WTC11 (cell line): ENCODE measurements around the gene MMS19. TPM values are rescaled to one million over a fixed set of nuclear protein-coding genes. Genes with fewer than 3 reads are reported as not detected.

Source experiments
- ATAC-seq: fragments of 200-7000 bp; cut with Tn5 transposase; 2 replicates; pipeline ENCODE4 v1.10.0; 2021; ENCODE audit warnings: mild to moderate bottlenecking, moderate library complexity
- CTCF ChIA-PET: fragments of 300-600 bp; sonication (Branson Sonifier 250); formaldehyde crosslinking; loops from one replicate; lab custom pipeline; 2021; ENCODE audit warnings: antibody characterized with exemption; lab: Charles Lee
- POLR2A ChIA-PET: fragments of 350-600 bp; sonication (Branson Sonifier 250); formaldehyde crosslinking; loops from one replicate; lab custom pipeline; 2021; ENCODE audit warnings: antibody characterized with exemption; lab: Charles Lee
- DNase-seq: peaks from one replicate; pipeline ENCODE4 v3.0.0; 2021; ENCODE audit warnings: low spot score
- H3K27ac Mint-ChIP-seq: 2 replicates; pipeline ENCODE4 v1.8.0; 2021; ENCODE audit warnings: mixed read lengths
- H3K27me3 Mint-ChIP-seq: 2 replicates; pipeline ENCODE4 v1.8.0; 2021; ENCODE audit warnings: low read depth, mild to moderate bottlenecking, moderate library complexity, mixed read lengths
- H3K36me3 Mint-ChIP-seq: 2 replicates; pipeline ENCODE4 v1.8.0; 2021; ENCODE audit warnings: mixed read lengths
- H3K4me1 Mint-ChIP-seq: 2 replicates; pipeline ENCODE4 v1.8.0; 2022; ENCODE audit warnings: mixed read lengths
- H3K4me3 Mint-ChIP-seq: 2 replicates; pipeline ENCODE4 v1.8.0; 2021; ENCODE audit warnings: mild to moderate bottlenecking, moderate library complexity, mixed read lengths
- H3K9me3 Mint-ChIP-seq: 2 replicates; pipeline ENCODE4 v1.8.0; 2021; ENCODE audit warnings: mixed read lengths
- CBFB ChIP-seq: sonication (generic); formaldehyde crosslinking; IDR thresholded peaks from 2 replicates; pipeline ENCODE4 v1.8.1; 2022; ENCODE audit warnings: mild to moderate bottlenecking, low read depth, missing genetic modification reagents
- ELF4 ChIP-seq: sonication (generic); formaldehyde crosslinking; IDR thresholded peaks from 2 replicates; pipeline ENCODE4 v1.8.1; 2022; ENCODE audit warnings: low read depth, mild to moderate bottlenecking, moderate library complexity, missing genetic modification reagents
- FOXJ3 ChIP-seq: sonication (generic); formaldehyde crosslinking; IDR thresholded peaks from 2 replicates; pipeline ENCODE4 v1.9.0; 2021; ENCODE audit warnings: missing genetic modification reagents, mild to moderate bottlenecking, borderline replicate concordance
- FOXP1 ChIP-seq: sonication (generic); formaldehyde crosslinking; IDR thresholded peaks from 2 replicates; pipeline ENCODE4 v1.8.0; 2022; ENCODE audit warnings: missing genetic modification reagents, mild to moderate bottlenecking, moderate library complexity, borderline replicate concordance
- PRRX2 ChIP-seq: fragments of 250-450 bp; sonication (Bioruptor Pico); IDR thresholded peaks from 2 replicates; pipeline ENCODE4 v1.8.0; 2021; ENCODE audit warnings: mild to moderate bottlenecking
- ZNF121 ChIP-seq: sonication (generic); formaldehyde crosslinking; IDR thresholded peaks from 2 replicates; pipeline ENCODE4 v1.8.0; 2023; ENCODE audit warnings: missing genetic modification reagents
- ZNF138 ChIP-seq: sonication (generic); formaldehyde crosslinking; conservative IDR thresholded peaks from 2 replicates; pipeline ENCODE4 v1.8.1; 2022; ENCODE audit warnings: mild to moderate bottlenecking, moderate library complexity, missing genetic modification reagents
- total RNA-seq: library from RNA; stranded (reverse); gene quantifications from 3 replicates; pipeline ENCODE4 v1.2.3, GENCODE V29; 2021
- TF ChIP-seq, protein P1 (sequence below): sonication (generic); formaldehyde crosslinking; IDR thresholded peaks from 2 replicates; pipeline ENCODE4 v1.8.1; 2023; ENCODE audit warnings: mild to moderate bottlenecking, missing genetic modification reagents, moderate library complexity
- TF ChIP-seq, protein P2 (sequence below): sonication (generic); formaldehyde crosslinking; IDR thresholded peaks from 2 replicates; pipeline ENCODE4 v1.8.1; 2023; ENCODE audit warnings: mild to moderate bottlenecking, moderate library complexity, missing genetic modification reagents
- TF ChIP-seq, protein P3 (sequence below): sonication (generic); formaldehyde crosslinking; IDR thresholded peaks from 2 replicates; pipeline ENCODE4 v1.8.0; 2023; ENCODE audit warnings: mild to moderate bottlenecking, missing genetic modification reagents

Gene MMS19
- total RNA-seq, 1 experiment from 2014 or later, result 135 TPM

DNA sequence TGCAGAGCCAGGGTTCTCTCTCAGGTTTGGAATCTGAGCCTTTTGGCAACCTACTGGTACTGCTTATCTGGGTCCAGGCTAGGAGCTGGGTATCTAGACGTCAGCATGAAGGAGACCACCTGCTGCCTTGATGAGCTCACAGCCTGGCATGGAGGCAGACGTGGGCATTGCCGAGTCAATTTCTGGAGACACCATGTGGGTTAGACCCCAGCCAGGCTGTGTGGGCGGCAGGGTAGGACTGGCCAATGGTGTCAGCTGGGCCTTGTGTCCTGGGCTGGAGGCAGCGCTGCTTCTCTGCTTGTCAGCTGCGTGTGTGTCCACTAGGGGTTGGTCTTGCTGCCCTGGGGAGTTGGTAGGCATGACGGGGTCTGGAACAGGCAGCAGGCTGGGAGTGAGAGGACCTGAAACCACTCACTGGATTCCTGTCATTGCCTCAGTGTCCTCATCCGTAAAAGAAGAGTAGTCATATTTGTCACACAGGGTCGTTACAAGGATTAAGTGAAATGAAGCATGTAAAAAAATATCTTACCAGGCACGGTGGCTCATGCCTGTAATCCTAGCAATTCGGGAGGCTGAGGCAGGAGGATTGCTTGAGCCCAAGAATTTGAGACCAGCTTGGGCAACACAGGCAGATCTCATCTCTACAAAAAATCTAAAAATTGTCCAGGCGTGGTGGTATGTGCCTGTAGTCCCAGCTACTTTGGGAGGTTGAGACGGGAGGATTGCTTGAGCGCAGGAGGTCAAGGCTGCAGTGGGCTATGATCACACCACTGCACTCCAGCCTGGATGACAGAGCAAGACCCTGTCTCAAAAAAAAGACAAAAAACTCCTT, 42.7 kb upstream of the MMS19 start:
- Mint-ChIP-seq H3K9me3 (no peaks in the 10 kb centered on the region), H3K4me1 (peaks cover 30% of the 10 kb centered on the region), H3K4me3 (no peak overlapping the region), H3K27me3 (no peaks in the 10 kb centered on the region), H3K36me3 (no peaks in the 10 kb centered on the region)
- ATAC-seq, result peak; percentile 24
- POLR2A ChIA-PET, result no interaction called here
- peak; percentile 38 for DNase-seq
- TF ChIP-seq, protein P1, sequence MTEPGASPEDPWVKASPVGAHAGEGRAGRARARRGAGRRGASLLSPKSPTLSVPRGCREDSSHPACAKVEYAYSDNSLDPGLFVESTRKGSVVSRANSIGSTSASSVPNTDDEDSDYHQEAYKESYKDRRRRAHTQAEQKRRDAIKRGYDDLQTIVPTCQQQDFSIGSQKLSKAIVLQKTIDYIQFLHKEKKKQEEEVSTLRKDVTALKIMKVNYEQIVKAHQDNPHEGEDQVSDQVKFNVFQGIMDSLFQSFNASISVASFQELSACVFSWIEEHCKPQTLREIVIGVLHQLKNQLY, result no peak
- TF ChIP-seq FOXP1 (no peak), CBFB (CRISPR knock-in tag) (no peak)
- TF ChIP-seq, all 79 proteins: peak for 0
- CTCF ChIA-PET, result interaction anchor here (0.8 to 5.1 kb wide), 8 partner anchors 9 to 108 kb away, joined by 3 to 44 read pairs (median 9); partner anchors contain the start of genes ANKRD2 and UBTD1
- H3K27ac Mint-ChIP-seq, result peak overlapping the region; percentile 87

DNA sequence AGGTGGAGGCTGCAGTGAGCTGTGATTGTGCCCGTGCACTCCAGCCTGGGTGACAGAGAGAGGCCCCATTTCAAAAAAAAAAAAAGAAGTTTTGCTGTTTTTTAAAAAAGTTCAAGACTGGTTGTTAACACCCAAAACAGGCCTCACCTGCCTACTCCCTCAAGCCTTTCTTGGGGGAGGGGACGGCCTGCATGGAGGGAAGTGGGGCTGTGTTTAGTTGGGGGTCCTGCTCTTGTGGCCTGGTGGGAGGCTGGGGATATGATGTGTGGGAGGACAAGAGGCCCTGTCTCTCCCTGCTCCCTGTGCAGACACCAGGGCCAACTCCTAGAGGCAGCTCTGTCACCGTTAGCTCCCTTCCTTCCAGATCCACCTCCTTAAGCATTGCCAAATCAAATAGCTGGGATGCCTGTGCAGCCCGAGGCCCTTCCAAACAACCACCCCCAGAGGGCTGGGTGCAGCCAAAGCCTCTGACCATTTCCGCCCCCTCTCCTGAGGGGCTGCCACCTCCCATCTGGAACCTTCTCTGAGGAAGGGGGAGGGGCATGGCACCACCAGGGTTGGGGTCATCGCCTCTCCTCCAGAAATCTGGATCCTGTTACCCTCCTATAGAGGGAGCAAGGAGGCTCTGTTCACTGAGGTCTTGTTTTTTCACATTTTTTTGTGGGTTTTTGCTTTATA, 41.4 kb upstream of the MMS19 start:
- no peaks in the 10 kb centered on the region for H3K27me3 Mint-ChIP-seq
- H3K4me3 Mint-ChIP-seq, result no peak overlapping the region
- ATAC-seq, result peak; percentile 88
- TF ChIP-seq ZNF121 (CRISPR knock-in tag) (peak; percentile 62), ELF4 (CRISPR knock-in tag) (no peak), FOXJ3 (CRISPR knock-in tag) (no peak), PRRX2 (no peak)
- TF ChIP-seq, protein P2, sequence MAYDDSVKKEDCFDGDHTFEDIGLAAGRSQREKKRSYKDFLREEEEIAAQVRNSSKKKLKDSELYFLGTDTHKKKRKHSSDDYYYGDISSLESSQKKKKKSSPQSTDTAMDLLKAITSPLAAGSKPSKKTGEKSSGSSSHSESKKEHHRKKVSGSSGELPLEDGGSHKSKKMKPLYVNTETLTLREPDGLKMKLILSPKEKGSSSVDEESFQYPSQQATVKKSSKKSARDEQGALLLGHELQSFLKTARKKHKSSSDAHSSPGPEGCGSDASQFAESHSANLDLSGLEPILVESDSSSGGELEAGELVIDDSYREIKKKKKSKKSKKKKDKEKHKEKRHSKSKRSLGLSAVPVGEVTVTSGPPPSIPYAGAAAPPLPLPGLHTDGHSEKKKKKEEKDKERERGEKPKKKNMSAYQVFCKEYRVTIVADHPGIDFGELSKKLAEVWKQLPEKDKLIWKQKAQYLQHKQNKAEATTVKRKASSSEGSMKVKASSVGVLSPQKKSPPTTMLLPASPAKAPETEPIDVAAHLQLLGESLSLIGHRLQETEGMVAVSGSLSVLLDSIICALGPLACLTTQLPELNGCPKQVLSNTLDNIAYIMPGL (CRISPR knock-in tag), result 0 out of 2 replicates have a peak, but pooled peaks have one; percentile 6
- TF ChIP-seq, protein P3, sequence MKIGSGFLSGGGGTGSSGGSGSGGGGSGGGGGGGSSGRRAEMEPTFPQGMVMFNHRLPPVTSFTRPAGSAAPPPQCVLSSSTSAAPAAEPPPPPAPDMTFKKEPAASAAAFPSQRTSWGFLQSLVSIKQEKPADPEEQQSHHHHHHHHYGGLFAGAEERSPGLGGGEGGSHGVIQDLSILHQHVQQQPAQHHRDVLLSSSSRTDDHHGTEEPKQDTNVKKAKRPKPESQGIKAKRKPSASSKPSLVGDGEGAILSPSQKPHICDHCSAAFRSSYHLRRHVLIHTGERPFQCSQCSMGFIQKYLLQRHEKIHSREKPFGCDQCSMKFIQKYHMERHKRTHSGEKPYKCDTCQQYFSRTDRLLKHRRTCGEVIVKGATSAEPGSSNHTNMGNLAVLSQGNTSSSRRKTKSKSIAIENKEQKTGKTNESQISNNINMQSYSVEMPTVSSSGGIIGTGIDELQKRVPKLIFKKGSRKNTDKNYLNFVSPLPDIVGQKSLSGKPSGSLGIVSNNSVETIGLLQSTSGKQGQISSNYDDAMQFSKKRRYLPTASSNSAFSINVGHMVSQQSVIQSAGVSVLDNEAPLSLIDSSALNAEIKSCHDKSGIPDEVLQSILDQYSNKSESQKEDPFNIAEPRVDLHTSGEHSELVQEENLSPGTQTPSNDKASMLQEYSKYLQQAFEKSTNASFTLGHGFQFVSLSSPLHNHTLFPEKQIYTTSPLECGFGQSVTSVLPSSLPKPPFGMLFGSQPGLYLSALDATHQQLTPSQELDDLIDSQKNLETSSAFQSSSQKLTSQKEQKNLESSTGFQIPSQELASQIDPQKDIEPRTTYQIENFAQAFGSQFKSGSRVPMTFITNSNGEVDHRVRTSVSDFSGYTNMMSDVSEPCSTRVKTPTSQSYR (CRISPR knock-in tag), result peak; percentile 28; the same call in 1 of the 2 replicates
- H3K9me3 Mint-ChIP-seq, result no peaks in the 10 kb centered on the region
- H3K36me3 Mint-ChIP-seq, result no peaks in the 10 kb centered on the region
- POLR2A ChIA-PET, result interaction anchor here (0.6 to 1.6 kb wide), 3 partner anchors 30 to 49 kb away, joined by 3 read pairs; partner anchors contain the start of gene UBTD1
- CTCF ChIA-PET, result interaction anchor here (0.6 to 5.1 kb wide), 20 partner anchors 10 to 425 kb away, joined by 3 to 44 read pairs (median 4); partner anchors contain the start of genes ANKRD2, HOGA1 and UBTD1
- DNase-seq, result peak; percentile 74
- H3K27ac Mint-ChIP-seq, result peak overlapping the region; percentile 92
- peaks cover 30% of the 10 kb centered on the region for H3K4me1 Mint-ChIP-seq

DNA sequence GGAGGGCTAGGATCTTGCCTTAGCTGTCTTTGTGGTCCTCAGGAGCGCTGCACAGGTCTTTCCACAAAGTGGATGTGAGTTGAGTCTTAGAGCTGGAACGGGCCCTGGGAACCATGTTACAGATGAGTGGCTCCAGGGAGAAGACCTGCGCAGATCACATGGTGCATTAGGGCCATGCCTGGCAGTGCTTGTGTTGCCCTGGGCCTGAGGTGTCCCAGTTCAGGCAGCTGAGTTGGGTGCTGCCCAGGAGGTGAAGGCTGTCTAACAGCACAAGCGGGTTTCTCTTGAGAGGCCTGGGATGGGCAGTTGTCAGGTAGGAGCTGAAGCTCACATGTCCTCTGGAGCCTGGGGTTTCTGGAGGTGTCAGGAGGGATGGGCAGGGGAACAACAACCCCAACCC, 40.6 kb upstream of the MMS19 start:
- peak overlapping the region; percentile 91 for H3K27ac Mint-ChIP-seq

More for the DNA sequence above, 40.6 kb upstream of the MMS19 start:
- TF ChIP-seq ZNF138 (CRISPR knock-in tag), result no peak
- TF ChIP-seq, protein P2 (CRISPR knock-in tag), result 0 out of 2 replicates have a peak, but pooled peaks have one; percentile 8
- TF ChIP-seq, all 79 proteins: peak for 1
- Mint-ChIP-seq H3K4me3 (no peak overlapping the region), H3K9me3 (no peaks in the 10 kb centered on the region), H3K27me3 (no peaks in the 10 kb centered on the region), H3K4me1 (peaks cover 32% of the 10 kb centered on the region), H3K36me3 (no peaks in the 10 kb centered on the region)
- ChIA-PET POLR2A (interaction anchor here (1.6 kb wide), 1 partner anchor 40 kb away, joined by 3 read pairs; the partner anchor contains the start of gene UBTD1), CTCF (interaction anchor here (0.7 to 5.1 kb wide), 14 partner anchors 11 to 426 kb away, joined by 3 to 44 read pairs (median 4); partner anchors contain the start of genes ANKRD2, HOGA1 and UBTD1)
- ATAC-seq (no peak), DNase-seq (no peak)
